AG09309 (cell line): ENCODE data around the gene TPM1.

Source experiments
- DNase-seq: peaks from one replicate; pipeline ENCODE4 v3.0.0-alpha.2; 2010; ENCODE audit warnings: low read depth
- H3K4me3 ChIP-seq: 2 replicates; pipeline ENCODE4 v1.5.1; 2011; ENCODE audit warnings: mild to moderate bottlenecking, low read depth, low read length, moderate library complexity; ENCODE audit not compliant: control insufficient read depth
- TF ChIP-seq, protein P1 (sequence below): IDR thresholded peaks from 2 replicates; pipeline ENCODE4 v1.5.1; 2011; ENCODE audit warnings: mild to moderate bottlenecking, low read depth, low read length, inconsistent platforms; ENCODE audit not compliant: insufficient read depth, control insufficient read depth; ENCODE audit errors: missing control alignments

TPM1 gene

DNA sequence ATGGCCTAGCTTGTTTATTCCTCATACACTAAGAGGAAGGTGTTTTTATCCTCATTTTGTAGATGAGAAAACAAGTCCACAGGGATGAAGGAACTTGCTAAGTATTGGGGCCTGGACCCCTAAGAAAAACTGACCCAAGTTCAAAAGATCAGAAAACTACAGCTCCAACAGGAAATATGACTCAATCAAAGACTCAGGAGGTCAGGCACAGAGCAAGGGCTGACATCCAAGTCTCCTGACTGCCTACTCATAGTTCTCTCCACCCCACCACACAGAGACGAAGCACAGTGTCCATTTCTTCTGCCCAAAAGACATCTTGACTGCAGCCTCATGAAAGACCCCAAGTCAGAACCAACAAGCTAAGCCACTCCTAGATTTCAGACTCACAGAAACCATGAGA is 26.9 kb upstream of the TPM1 start:
- TF ChIP-seq, protein P1, sequence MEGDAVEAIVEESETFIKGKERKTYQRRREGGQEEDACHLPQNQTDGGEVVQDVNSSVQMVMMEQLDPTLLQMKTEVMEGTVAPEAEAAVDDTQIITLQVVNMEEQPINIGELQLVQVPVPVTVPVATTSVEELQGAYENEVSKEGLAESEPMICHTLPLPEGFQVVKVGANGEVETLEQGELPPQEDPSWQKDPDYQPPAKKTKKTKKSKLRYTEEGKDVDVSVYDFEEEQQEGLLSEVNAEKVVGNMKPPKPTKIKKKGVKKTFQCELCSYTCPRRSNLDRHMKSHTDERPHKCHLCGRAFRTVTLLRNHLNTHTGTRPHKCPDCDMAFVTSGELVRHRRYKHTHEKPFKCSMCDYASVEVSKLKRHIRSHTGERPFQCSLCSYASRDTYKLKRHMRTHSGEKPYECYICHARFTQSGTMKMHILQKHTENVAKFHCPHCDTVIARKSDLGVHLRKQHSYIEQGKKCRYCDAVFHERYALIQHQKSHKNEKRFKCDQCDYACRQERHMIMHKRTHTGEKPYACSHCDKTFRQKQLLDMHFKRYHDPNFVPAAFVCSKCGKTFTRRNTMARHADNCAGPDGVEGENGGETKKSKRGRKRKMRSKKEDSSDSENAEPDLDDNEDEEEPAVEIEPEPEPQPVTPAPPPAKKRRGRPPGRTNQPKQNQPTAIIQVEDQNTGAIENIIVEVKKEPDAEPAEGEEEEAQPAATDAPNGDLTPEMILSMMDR, result no peak
- no peak for DNase-seq
- no peak overlapping the region for H3K4me3 ChIP-seq

DNA sequence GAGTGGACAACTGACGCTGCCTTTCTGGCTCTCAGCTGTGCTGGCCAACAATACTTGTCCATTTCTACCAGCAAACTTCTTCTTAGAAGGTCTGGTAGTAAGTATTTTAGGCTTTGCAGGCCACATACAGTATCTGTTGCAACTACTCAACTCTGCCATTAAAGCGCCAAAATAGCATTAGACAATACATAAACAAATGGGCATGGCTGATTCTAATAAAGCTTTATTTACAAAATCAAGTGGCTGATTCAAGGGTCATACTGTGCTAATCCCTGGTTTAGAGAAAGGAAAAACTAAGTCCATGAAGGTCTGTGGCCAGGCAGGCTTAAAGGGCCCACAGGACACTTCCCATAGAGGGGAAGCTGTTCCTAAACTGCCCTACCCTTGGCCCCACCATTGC is 26.3 kb upstream of the TPM1 start:
- no peak overlapping the region for H3K4me3 ChIP-seq
- no peak for DNase-seq
- TF ChIP-seq, protein P1, result no peak

DNA sequence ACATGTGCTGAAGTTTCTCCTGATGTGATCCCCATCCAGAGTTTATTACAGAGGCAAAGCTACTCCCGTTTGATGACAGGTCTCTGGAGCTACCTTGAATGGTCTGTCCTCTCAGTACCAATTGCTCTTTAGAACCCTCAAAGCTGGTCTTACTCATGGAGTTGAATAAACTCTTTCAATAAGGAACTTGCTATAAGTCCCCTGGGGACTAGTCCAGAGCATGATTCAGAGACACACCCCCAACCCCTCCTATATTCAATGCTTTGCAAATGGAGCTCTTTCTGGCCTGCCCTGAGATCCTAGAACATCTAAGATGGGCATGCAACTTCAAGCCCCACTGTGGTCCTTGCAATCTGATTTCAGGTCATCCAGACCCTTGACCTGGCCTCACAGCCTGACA is 23.9 kb upstream of the TPM1 start:
- H3K4me3 ChIP-seq, result no peak overlapping the region
- no peak for DNase-seq
- TF ChIP-seq, protein P1, result no peak

DNA sequence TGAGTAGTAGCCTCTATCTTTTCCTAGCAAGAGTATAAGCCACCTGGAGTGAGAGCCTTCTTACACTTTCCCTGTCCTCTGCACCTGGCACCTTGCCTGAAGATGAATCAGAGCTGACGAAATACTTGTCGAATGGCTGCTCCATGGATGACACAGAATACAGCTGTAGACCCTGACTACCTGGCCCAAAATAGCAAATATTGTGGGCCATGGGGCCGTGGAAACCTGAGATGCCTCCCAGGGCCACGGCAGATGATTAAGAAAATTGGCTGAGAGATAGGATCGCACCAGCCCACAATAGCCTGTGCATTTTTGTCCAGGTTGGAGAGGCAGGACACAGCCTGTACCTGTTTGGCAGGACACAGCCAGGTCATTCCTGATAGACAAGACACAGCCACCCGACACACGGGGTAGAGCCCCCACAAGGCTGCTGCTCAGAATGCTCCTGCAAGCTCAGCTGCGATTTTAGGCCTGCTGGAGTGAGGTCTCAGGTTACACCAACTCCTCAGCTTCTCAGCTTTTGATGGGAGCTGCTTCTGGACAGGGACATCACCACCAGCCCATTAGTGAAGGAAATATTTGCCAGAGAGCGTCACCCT is 22.9 kb upstream of the TPM1 start:
- no peak overlapping the region for H3K4me3 ChIP-seq
- DNase-seq, result no peak

DNA sequence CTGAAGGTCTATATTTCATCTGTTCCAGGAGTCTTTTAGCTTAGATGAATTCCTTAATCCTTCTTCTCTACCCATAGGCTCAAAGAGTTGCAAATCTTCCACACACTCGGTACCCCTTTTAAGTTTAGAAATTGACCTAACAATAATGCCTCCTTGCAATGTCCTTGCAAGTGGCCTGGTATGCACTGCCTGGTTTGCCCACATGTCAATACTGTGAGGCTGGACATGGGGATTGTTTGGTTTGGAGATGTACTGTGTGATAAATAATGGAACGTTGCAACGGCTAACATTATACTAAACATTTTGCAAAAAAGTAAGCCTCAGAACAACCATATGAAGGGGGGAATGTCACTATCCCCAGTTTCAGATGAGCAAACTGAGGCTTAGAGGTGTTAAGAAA is 22.4 kb upstream of the TPM1 start:
- no peak overlapping the region for H3K4me3 ChIP-seq
- TF ChIP-seq, protein P1, result no peak
- DNase-seq, result no peak

More for the DNA sequence above, 22.9 kb upstream of the TPM1 start:
- TF ChIP-seq, protein P1, result no peak

DNA sequence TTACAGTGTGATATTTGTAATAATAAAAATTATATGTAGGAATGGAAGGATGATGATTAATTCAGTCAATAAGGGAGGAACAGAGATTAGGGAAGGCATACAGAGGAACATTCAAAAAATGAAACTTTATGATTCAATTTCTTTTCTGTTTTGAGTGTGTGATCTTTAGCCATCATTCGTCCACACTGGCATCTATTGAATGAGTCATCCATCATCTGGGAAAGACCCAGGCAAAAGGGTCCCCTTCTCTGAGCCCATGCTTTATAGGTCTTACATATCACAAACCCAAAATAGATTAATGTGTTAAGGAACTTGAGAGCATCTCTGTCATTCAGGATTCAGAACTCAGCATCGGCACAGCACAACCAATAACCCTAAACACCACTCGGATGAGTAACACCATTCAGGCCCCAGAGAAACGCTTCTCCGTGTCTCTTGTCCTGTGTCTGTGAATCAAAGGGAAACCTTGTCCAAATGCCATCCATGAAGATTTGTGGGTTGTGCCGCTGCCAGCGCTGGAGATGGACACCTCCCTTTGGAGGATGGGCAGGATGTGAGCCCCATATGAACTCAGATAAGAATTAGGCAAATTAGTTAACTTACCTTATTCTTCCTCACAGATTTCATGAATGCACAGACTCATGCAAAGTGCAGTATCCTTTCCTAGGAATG is 21.7 kb upstream of the TPM1 start:
- TF ChIP-seq, protein P1, result no peak
- H3K4me3 ChIP-seq, result no peak overlapping the region
- no peak for DNase-seq
